Middle frontal gyrus (tissue), 1 donor: ENCODE results near the gene GPM6B.

Source experiments
- DNase-seq: peaks from one replicate; pipeline ENCODE4 v3.0.0-alpha.2; 2015; ENCODE audit warnings: low spot score; ENCODE audit errors: extremely low spot score

GPM6B gene, protein sequence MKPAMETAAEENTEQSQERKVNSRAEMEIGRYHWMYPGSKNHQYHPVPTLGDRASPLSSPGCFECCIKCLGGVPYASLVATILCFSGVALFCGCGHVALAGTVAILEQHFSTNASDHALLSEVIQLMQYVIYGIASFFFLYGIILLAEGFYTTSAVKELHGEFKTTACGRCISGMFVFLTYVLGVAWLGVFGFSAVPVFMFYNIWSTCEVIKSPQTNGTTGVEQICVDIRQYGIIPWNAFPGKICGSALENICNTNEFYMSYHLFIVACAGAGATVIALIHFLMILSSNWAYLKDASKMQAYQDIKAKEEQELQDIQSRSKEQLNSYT

GRCh38 chrX:13816643-13817627 lies at the start of gene GPM6B:
Gene GPM6B (minus strand): TSS chrX:13817093. CDS start chrX:13816904, 189 bp downstream.
- DNase-seq, result no peak

DNA sequence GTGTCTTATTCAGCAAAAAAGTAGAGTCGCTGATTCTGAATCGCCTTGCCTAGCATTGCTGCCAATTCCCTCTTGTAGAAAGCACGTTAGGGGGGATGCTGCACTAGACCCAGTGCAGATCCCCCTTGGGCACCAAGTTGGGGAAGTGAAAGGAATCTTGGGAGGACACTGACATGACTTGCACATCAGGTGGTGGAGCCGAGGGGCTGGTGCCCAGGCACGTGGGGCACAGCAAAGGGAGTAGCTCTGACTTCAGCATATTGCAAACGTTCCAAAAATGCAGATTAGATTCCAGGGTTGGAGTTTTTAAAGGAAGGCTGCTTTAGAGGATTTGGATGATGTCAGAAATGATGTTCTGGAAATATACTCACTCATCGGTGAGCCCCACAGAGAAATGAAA lies 47.4 kb upstream of the GPM6B start:
- no peak for DNase-seq

DNA sequence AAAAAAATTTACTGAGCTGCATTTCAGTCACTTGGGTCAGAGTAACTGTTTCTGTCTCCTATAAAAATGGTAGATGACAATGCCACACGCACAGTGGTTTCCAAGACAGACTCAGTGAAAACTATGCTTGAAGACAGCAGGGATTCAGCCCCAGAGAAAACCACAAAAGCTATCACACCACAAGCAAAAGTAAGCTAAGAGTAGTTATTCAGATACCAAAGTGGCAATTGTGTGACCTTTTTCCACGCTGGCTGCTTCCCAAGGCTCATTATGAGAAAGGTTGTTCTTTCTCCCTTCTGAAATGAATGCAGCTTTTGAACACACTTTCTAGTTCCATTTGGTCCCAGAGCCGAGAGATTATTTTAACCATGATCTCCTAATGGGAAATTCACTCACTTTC lies 46.4 kb upstream of the GPM6B start:
- DNase-seq, result no peak

DNA sequence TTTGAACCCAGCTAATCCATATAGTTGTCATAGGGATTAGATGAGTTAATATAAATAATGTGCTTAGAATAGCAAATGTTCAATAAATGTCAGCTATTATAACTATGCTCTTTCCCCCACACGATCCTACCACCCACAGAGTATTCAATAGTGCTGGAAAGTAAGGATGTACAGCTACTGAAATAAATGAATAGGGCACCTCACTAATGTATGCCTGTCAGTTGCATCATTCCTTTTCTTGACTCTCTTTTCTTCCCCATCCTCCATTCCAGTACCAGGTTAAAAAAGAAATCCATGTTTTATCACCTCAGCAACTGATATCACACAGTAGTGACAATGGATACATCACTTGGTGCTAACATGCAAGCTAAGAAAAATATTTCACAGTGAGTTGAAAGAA lies 42.8 kb upstream of the GPM6B start:
- no peak for DNase-seq

DNA sequence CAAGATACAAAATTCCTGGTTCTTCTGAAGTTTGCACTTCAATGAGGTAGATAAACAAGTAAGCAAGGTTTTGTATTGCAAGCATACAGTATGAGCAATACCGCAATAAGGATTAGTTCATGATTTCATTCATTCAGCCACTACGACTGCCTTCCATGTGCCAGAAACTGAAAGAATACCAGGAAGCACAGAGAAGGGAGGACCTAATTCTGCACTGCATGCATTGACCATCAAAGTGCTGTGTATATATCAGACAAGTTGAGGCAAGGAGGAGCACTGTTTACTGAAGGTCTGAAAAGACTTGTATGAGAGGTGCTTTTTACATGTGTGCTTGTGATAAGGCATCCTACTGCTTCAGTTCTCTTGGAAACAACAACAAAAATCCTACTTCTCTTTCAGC lies 40.9 kb upstream of the GPM6B start:
- no peak for DNase-seq

DNA sequence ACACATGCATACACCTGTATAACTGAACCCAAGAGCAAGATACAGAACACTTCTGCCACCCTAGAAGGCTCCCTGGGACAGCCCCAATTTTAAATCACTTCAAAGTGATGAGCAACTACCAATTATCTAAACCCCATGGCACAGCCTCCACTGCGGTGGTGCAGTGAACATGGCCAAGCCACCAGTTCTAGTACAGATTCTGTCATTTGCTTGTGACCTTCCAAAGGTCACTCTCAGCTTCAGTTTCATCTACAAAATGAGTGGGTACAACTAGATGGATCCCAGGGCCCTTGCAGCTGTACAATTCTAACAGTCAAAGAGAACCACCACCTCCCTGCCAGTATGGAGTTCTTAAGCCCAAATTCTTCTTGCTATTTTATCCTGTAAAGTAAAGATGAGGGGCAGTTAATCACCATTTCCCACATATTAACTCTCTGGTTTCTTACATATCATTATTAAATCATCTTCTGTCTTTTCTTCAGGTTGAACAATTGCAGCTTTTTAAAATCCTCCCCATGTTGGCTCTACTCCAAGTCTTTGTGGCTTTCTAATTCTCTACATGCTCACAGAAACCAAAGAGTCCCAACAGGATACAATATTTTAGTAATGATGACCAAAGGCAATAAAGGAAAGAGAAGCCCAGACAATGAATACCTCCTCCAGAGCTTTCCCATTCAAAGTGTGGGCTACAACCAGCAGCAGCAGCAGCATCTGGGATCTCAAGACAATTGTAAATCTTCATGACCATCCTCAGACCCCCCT lies 39.0 kb upstream of the GPM6B start:
- DNase-seq, result no peak

DNA sequence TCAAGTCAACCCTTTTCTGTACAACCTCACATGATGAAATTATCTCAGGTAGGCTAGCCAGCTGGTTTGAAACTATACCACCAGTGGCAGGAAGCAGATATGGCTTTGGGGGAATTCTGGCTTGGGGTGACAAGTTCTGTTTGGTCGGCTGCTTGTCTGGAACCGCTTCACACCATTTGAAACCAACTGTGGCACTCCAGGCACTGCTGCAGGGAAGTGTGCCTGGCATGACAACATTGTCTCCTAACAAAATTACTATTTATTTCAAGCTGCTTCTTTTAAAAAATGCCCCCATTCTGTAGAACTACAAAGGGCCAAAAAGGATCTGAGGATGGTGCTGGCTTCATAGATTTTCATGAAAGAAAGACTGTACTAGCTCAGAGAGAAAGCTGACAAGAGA lies 37.1 kb upstream of the GPM6B start:
- no peak for DNase-seq

GRCh38 chrX:13852001-13852695 lies 35.3 kb upstream of the GPM6B start:
- no peak for DNase-seq

- no peak for DNase-seq
Observed at GRCh38 chrX:13845721-13846378, 29.0 kb upstream of the GPM6B start.

- DNase-seq, result no peak
Observed at GRCh38 chrX:13843150-13843721, 26.3 kb upstream of the GPM6B start.

- no peak for DNase-seq
Observed at GRCh38 chrX:13840121-13840520, 23.2 kb upstream of the GPM6B start.

GRCh38 chrX:13837290-13837745 lies 20.4 kb upstream of the GPM6B start:
- no peak for DNase-seq

GRCh38 chrX:13836575-13836974 lies 19.7 kb upstream of the GPM6B start:
- DNase-seq, result no peak

DNA sequence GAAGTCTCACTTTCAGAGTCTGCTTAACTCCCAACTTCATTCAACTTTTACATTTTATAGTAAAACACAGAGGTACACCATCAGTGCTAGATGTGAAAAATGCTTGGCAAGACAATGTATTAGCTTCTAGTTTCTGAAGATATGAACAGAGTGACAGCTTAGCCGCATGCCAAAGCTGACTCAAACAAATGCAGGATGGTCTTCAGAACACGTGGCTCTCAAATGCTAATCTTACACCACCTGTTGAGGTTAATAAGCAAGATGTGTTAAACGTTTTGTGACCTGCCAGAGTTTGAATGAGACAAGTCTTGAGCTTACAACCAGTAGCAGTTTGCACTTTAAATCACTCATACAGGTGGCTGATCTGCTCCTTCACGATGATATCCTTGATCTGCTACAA lies 18.9 kb upstream of the GPM6B start:
- DNase-seq, result no peak

DNA sequence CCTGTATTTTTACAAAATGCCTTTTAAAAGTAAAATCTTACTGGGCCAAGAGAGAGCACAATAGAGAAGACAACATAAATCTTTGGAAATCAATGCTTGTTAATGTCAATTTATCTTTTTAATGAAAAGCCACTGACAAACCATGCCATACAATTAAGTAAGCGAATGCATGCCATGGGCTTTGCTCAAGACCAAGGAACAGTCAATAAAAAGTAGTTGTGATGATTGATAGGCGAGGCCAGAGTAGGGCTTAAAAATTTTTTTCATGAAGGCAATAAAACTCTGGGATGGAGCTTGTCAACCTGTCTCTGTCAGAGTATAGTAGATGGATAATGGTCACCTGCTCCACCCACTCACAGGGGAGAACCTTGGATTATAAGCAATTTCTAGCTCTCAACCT lies 17.5 kb upstream of the GPM6B start:
- no peak for DNase-seq

- no peak for DNase-seq
Observed at GRCh38 chrX:13829983-13830382, 13.1 kb upstream of the GPM6B start.

GRCh38 chrX:13828392-13828791 lies 11.5 kb upstream of the GPM6B start:
- no peak for DNase-seq

DNA sequence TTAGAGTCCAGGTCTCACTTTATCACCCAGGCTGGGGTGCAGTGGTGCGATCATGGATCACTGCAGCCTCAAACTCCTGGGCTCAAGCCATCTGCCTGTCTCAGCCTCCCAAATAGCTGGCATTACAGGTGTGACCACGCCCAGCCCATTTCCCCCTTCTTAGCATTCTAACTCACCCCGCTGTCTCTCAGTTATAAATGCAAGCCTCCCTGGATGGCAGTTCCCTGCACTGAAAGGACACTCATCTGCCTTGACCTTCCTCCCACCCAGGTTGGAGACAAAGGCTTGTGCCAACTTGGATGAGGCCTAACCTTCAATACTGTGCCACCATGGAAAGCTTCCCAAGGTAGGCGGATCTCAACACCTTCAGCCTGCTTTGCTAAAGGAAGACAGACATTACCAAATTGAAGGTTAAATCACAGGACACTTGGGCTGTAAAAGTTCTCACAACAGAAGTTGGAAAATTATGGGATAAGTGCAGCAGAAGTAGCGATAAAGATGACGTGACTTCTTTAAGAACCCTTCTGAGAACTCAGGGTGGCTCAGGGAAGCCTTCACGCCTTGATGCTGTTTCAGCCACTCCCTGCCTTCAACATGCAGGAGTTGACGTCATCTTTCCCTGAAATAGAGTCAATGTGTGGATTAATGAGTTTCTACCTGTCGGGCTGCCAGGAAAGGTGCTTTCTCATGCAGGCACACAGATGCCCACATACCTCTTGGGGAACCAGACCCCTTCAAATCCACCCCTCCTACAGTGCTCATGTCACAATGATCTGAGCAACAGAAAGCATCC lies 10.6 kb upstream of the GPM6B start:
- DNase-seq, result no peak

DNA sequence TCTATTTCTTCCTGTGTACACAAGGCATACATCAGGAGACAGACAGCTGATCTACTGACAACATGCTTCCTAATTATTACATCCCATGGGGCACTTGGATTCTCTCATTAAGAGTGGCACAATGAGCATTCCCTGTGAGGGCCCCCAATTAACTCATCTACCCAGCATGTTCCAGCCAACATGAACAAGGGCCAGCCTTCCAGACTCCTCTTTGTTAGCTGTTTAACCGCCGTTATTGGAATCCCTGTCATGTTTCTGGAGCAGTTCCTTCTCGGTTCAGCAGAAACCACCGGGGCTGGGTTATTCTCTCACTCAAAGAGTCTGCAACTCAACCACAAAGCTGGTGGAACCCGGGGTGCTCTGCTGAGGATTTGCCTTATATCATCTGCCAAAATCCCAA lies 9.9 kb upstream of the GPM6B start:
- no peak for DNase-seq
